ENCODE measurements around the gene ACMSD. TPM values are rescaled to one million over a fixed set of nuclear protein-coding genes. Genes with fewer than 3 reads are reported as not detected.

The ACMSD gene
- total RNA-seq, 1 experiment from 2014 or later, result not detected

- Histone ChIP-seq H3K9me3 (ENCODE audit: low read length) (no peaks in the 10 kb centered on the region), H3K4me3 (ENCODE audit: low read length) (peak overlapping the region; percentile 96), H3K4me2 (ENCODE audit: low read length) (peak overlapping the region; percentile 85), H3K27ac (ENCODE audit: low read length) (peak overlapping the region; percentile 93), H4K20me1 (ENCODE audit: low read length) (peaks cover 41% of the 10 kb centered on the region), H3K9me2 (replicated peaks; ENCODE audit: low read length) (no peaks in the 10 kb centered on the region), H3K79me2 (ENCODE audit: low read length) (peaks cover 64% of the 10 kb centered on the region), H3K4me1 (ENCODE audit: insufficient read depth, low read length) (peaks cover 19% of the 10 kb centered on the region; the same call in 1 of the 2 replicates), H2AFZ (ENCODE audit: low read length) (peak overlapping the region; percentile 79), H3K27me3 (ENCODE audit: low read length) (no peaks in the 10 kb centered on the region), H3F3A (ENCODE audit: low read length, unreplicated experiment) (no peaks in the 10 kb centered on the region), H3K9ac (ENCODE audit: low read length) (peak overlapping the region; percentile 100), H3K36me3 (ENCODE audit: low read depth, low read length) (peaks cover 10% of the 10 kb centered on the region; the same call in 1 of the 2 replicates)
- CTCF ChIA-PET, result interaction anchor here (1.6 kb wide), 1 partner anchor 459 kb away, joined by 4 read pairs; no protein-coding TSS in a partner anchor
- POLR2A ChIA-PET (ENCODE audit: unreplicated experiment), result no interaction called here
- no TSS peak for BruUV-seq (replicated peaks)
- intact Hi-C loops (cut with micrococcal nuclease), result no loop called here
- no peak; the same call in 1 of the 2 replicates for ATAC-seq
- TF ChIP-seq EZH2 (IDR thresholded peaks at IDR 0.05; ENCODE audit: low read length, unreplicated experiment) (no peak), EZH2phosphoT487 (IDR thresholded peaks at IDR 0.05; ENCODE audit: borderline replicate concordance, low read length) (no peak)
- TF ChIP-seq, protein P1, sequence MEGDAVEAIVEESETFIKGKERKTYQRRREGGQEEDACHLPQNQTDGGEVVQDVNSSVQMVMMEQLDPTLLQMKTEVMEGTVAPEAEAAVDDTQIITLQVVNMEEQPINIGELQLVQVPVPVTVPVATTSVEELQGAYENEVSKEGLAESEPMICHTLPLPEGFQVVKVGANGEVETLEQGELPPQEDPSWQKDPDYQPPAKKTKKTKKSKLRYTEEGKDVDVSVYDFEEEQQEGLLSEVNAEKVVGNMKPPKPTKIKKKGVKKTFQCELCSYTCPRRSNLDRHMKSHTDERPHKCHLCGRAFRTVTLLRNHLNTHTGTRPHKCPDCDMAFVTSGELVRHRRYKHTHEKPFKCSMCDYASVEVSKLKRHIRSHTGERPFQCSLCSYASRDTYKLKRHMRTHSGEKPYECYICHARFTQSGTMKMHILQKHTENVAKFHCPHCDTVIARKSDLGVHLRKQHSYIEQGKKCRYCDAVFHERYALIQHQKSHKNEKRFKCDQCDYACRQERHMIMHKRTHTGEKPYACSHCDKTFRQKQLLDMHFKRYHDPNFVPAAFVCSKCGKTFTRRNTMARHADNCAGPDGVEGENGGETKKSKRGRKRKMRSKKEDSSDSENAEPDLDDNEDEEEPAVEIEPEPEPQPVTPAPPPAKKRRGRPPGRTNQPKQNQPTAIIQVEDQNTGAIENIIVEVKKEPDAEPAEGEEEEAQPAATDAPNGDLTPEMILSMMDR (conservative IDR thresholded peaks at IDR 0.05; ENCODE audit: low read depth, low read length), result no peak
- DNase-seq, result peak; percentile 25
Observed at GRCh38 chr2:134919341-134920210, 81.2 kb downstream of the ACMSD start.

DNA sequence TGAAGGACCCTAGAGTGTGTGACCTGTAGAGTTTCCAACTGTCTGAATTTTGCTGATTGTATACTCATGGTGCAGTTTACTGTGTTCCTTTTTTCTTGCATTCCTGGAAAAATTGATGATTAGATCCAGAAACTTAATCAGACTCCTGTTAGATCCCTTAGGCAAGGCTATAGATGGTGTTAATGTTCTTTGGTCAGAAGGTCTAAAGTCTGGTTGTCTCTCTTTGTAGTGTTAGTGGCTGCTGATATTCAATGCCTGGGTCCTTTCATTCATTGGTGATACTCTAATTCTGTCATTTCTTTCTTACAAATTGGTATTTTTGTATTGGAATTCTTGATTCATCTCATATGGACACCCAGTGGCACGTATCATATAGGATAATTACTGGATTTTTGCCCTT lies 86.5 kb downstream of the ACMSD start:
- no peak overlapping the region for H3K9ac ChIP-seq (ENCODE audit: low read length)
- no peaks in the 10 kb centered on the region for H3K9me2 ChIP-seq (replicated peaks; ENCODE audit: low read length)
- no peak overlapping the region for H3K27ac ChIP-seq (ENCODE audit: low read length)
- peaks cover 18% of the 10 kb centered on the region for H3K36me3 ChIP-seq (ENCODE audit: low read depth, low read length)
- H3F3A ChIP-seq (ENCODE audit: low read length, unreplicated experiment), result no peaks in the 10 kb centered on the region
- peaks cover 100% of the 10 kb centered on the region for H3K79me2 ChIP-seq (ENCODE audit: low read length)
- H3K9me3 ChIP-seq (ENCODE audit: low read length), result no peaks in the 10 kb centered on the region
- intact Hi-C loops (cut with micrococcal nuclease), result no loop called here
- ChIA-PET CTCF (no interaction called here), POLR2A (ENCODE audit: unreplicated experiment) (no interaction called here)
- H3K27me3 ChIP-seq (ENCODE audit: low read length), result no peaks in the 10 kb centered on the region
- ATAC-seq, result no peak
- no peak overlapping the region for H3K4me2 ChIP-seq (ENCODE audit: low read length)
- H3K4me3 ChIP-seq (ENCODE audit: low read length), result no peak overlapping the region
- no TSS peak for BruUV-seq (replicated peaks)
- H4K20me1 ChIP-seq (ENCODE audit: low read length), result peaks cover 75% of the 10 kb centered on the region
- TF ChIP-seq, protein P1 (conservative IDR thresholded peaks at IDR 0.05; ENCODE audit: low read depth, low read length), result no peak
- no peak for TF ChIP-seq EZH2phosphoT487 (IDR thresholded peaks at IDR 0.05; ENCODE audit: borderline replicate concordance, low read length)
- no peak for TF ChIP-seq EZH2 (IDR thresholded peaks at IDR 0.05; ENCODE audit: low read length, unreplicated experiment)
- DNase-seq, result no peak
- H2AFZ ChIP-seq (ENCODE audit: low read length), result no peak overlapping the region
- peaks cover 28% of the 10 kb centered on the region; the same call in 1 of the 2 replicates for H3K4me1 ChIP-seq (ENCODE audit: insufficient read depth, low read length)

Data from PC-3 (cell line).